BLaER1 treated with 17β-estradiol and CSF1 and Interleukin-3, amounts not matched to agents 10 nM and 100 nM (cell line): ENCODE measurements around the gene ZC2HC1C.
A peak's percentile ranks its signal among the peaks of the same experiment; 100 is the strongest.

Source experiments
- H3K27ac ChIP-seq, 11 experiments: shearing (Covaris generic); formaldehyde crosslinking; 2 replicates each; pipeline ENCODE4 v1.8.1; 2022
- H3K27me3 ChIP-seq, 11 experiments: shearing (Covaris generic); formaldehyde crosslinking; 2 replicates each; pipeline ENCODE4 v1.8.1; 2022
- H3K36me3 ChIP-seq, 11 experiments: shearing (Covaris generic); formaldehyde crosslinking; 2 replicates each; pipeline ENCODE4 v1.8.1; 2022
- H3K4me1 ChIP-seq, 10 experiments: shearing (Covaris generic); formaldehyde crosslinking; 2 replicates each; pipeline ENCODE4 v1.8.1; 2022
- H3K4me2 ChIP-seq, 11 experiments: shearing (Covaris generic); formaldehyde crosslinking; 2 replicates each; pipeline ENCODE4 v1.8.1; 2022
- H3K4me3 ChIP-seq, 10 experiments: shearing (Covaris generic); formaldehyde crosslinking; 2 replicates each; pipeline ENCODE4 v1.8.1; 2022
- H3K9ac ChIP-seq, 11 experiments: shearing (Covaris generic); formaldehyde crosslinking; 2 replicates each; pipeline ENCODE4 v1.8.1; 2022
- H3K9me3 ChIP-seq, 11 experiments: shearing (Covaris generic); formaldehyde crosslinking; replicated peaks in 1 of 11; 2 replicates each; pipeline ENCODE4 v1.8.1; 2022
- H4K20me1 ChIP-seq, 11 experiments: shearing (Covaris generic); formaldehyde crosslinking; 2 replicates each; pipeline ENCODE4 v1.8.1; 2022
- Cebpa-rat ChIP-seq, 11 experiments: shearing (Covaris generic); IDR thresholded peaks; 2 replicates each; pipeline ENCODE4 v1.8.1; 2022

The ZC2HC1C gene

DNA sequence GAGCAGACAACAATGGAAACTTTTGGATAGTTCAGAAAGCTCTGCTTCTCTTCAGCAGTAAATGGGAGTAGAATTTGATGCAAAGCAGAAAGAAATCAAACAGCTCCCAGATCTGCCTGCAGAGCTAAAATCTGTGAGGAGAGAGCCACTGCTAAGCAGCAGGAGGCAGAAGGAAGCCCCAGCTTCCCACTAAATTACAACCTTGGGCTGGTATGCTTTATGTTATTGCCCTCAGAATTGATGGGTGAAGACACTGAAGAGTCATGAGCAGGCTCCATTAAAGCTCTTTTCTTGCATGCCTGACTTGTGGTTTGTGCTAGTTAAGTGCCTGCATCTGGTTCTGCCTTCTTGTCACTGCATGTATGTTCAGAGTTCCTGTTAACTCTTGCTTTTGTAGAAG is 8.4 kb downstream of the ZC2HC1C start:
- Histone ChIP-seq H3K27ac (no peak overlapping the region), H3K4me3 (no peak overlapping the region), H3K36me3 (peaks cover 7 to 26% (median 19%) of the 10 kb centered on the region in 11 experiments; a peak in 21 of 22 replicates), H4K20me1 (0 out of 22 replicates have a peak, but pooled peaks cover 0 to 6% (median 0%) of the 10 kb centered on the region in 11 experiments), H3K9ac (no peak overlapping the region), H3K27me3 (no peaks in the 10 kb centered on the region), H3K4me1 (peaks cover 0 to 8% (median 0%) of the 10 kb centered on the region in 10 experiments; a peak in 8 of 20 replicates), H3K9me3 (no peaks in the 10 kb centered on the region), H3K4me2 (no peak overlapping the region)
- no peak for TF ChIP-seq Cebpa-rat (IDR thresholded peaks at IDR 0.05)

DNA sequence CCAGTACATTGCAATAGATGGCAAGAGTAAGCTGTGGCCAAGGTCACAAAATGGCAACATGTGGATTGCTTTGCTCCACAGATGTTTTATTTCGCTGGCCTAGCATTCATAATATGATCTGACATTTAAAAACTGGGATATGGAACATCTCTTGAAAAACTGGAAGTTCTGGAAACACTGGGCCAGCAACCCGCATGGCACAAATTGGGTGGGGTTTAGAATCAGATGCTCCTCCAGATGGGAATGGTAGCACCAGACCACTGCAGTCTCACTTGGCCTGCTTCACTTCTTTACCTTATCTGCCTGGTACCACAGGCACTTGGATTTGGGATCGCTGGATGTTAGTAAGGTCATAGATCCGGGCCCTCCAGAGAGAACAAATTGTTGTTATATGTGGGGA is 10.1 kb downstream of the ZC2HC1C start:
- no peaks in the 10 kb centered on the region for H3K9me3 ChIP-seq
- 0 out of 22 replicates have a peak, but pooled peaks cover 0 to 6% (median 0%) of the 10 kb centered on the region in 11 experiments for H4K20me1 ChIP-seq
- H3K27ac ChIP-seq = no peak overlapping the region
- H3K4me3 ChIP-seq = no peak overlapping the region
- H3K36me3 ChIP-seq = peaks cover 24 to 43% (median 36%) of the 10 kb centered on the region in 11 experiments
- TF ChIP-seq Cebpa-rat (IDR thresholded peaks at IDR 0.05) = no peak
- H3K4me2 ChIP-seq = no peak overlapping the region
- H3K4me1 ChIP-seq = no peaks in the 10 kb centered on the region
- no peak overlapping the region for H3K9ac ChIP-seq
- no peaks in the 10 kb centered on the region for H3K27me3 ChIP-seq

DNA sequence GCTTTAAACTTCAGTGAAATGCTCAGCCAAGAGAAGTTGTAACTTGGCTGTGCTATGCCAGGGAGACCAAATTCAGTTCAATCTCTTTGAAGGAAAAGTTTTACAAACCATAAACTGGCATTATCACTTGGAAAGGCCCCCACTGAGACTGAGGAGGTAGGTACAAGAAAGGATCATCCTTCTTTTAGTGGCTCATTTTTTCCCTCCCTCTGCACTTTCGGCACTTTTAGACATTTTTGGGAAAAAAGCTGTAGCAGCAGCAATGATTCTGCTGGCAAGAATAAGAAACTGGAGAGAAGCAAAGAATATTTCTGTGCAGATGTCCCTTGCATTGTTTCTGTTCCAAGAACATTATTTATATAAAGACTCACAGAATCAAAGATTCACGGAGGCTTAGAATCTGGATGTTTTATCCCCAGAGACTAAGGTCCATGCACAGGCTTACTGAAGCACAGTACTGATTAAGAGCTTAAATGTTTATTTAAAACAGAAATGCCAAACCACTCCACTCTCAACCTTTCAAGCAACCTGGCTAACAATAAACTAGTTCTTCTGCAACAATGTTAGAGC is 12.3 kb downstream of the ZC2HC1C start:
- H3K36me3 ChIP-seq = peaks cover 46 to 65% (median 59%) of the 10 kb centered on the region in 11 experiments

DNA sequence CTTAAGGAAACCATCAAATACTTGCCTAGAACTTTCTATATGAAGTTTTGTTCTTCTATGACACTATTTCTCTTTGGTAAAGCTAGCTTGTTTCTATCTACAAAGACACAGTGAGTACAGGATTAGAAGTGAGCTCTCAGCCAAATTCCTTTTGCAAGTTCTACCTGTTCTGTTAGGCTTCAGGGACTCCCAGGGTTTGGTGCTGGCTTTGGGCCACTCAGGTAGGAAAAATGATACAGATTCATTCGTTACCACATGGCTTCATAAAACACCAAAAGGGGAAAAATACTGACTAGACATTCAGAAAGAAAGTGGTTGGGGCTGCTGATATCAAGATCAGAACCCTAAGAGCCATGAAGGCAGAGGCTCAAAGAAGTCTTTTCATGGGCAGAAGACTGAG is 13.8 kb downstream of the ZC2HC1C start:
- no peak overlapping the region for H3K4me2 ChIP-seq
- no peaks in the 10 kb centered on the region for H3K9me3 ChIP-seq
- no peaks in the 10 kb centered on the region for H3K27me3 ChIP-seq
- no peak overlapping the region for H3K4me3 ChIP-seq
- H3K9ac ChIP-seq = 0 out of 22 replicates have a peak overlapping the region, but pooled peaks of 1 of the 11 experiments have one; percentile 7
- H3K36me3 ChIP-seq = peaks cover 62 to 80% (median 74%) of the 10 kb centered on the region in 11 experiments
- H3K27ac ChIP-seq = no peak overlapping the region
- no peaks in the 10 kb centered on the region for H3K4me1 ChIP-seq
- no peak for TF ChIP-seq Cebpa-rat (IDR thresholded peaks at IDR 0.05)
- no peaks in the 10 kb centered on the region; a peak in 2 of 22 replicates for H4K20me1 ChIP-seq

More for the DNA sequence above, 12.3 kb downstream of the ZC2HC1C start:
- H3K4me1 ChIP-seq = no peaks in the 10 kb centered on the region
- H3K9me3 ChIP-seq = no peaks in the 10 kb centered on the region
- no peak overlapping the region for H3K4me2 ChIP-seq
- no peak overlapping the region for H3K9ac ChIP-seq
- no peak overlapping the region for H3K27ac ChIP-seq
- 0 out of 22 replicates have a peak, but pooled peaks cover 0 to 6% (median 0%) of the 10 kb centered on the region in 11 experiments for H4K20me1 ChIP-seq
- no peak for TF ChIP-seq Cebpa-rat (IDR thresholded peaks at IDR 0.05)
- no peak overlapping the region for H3K4me3 ChIP-seq
- no peaks in the 10 kb centered on the region for H3K27me3 ChIP-seq

DNA sequence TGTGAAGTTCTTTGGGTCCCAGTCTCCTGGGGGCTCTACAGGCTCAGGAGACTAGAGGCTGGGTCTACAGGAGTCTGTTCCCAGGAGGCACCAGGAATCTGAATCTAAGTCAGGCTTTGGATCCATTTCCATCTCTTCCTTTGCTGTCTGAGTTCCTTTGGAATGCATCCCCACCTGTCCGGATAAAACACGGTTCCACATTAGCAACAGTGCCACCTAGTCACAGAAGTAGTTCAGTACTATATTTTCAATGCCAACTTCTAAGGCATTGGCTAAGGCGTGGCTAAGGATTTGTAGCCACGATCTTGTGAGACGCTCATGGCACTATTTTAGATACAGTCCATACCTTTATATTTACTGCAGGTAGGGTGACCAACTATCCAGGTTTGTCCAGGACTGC is 15.1 kb downstream of the ZC2HC1C start:
- Histone ChIP-seq H3K4me3 (no peak overlapping the region), H3K36me3 (peaks cover 71 to 92% (median 79%) of the 10 kb centered on the region in 11 experiments), H3K27ac (no peak overlapping the region), H4K20me1 (peaks cover 0 to 9% (median 0%) of the 10 kb centered on the region in 11 experiments; a peak in 4 of 22 replicates), H3K27me3 (no peaks in the 10 kb centered on the region), H3K4me1 (no peaks in the 10 kb centered on the region), H3K4me2 (no peak overlapping the region), H3K9ac (peak overlapping the region in 1 of 11 experiments; percentile 7; a peak in 1 of 22 replicates), H3K9me3 (no peaks in the 10 kb centered on the region)
- no peak for TF ChIP-seq Cebpa-rat (IDR thresholded peaks at IDR 0.05)

DNA sequence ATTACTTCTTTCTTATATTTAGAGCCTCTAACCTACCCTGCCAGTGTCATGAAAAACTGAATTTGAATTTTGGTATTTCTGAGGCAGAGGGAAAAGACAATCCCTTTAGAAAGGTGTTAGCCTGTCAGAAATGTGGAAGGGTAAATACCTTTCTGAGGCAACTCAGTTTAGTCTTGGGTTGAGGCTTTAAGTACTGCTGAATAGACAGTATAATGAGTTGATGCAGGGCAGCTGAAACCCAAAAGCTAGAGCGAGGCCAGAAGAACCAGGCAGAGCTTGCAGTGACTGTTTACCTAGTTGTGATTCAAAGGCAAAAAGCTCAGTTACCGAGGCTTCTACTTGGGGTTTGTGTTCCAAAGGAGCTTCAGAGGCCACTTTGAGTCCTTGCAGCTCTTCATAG is 18.7 kb downstream of the ZC2HC1C start:
- H3K36me3 ChIP-seq = peaks cover 80 to 99% (median 91%) of the 10 kb centered on the region in 11 experiments
- peaks cover 0 to 9% (median 0%) of the 10 kb centered on the region in 11 experiments; a peak in 4 of 22 replicates for H4K20me1 ChIP-seq
- no peaks in the 10 kb centered on the region for H3K9me3 ChIP-seq
- H3K27me3 ChIP-seq = no peaks in the 10 kb centered on the region
- H3K4me2 ChIP-seq = no peak overlapping the region
- no peak for TF ChIP-seq Cebpa-rat (IDR thresholded peaks at IDR 0.05)
- no peak overlapping the region for H3K9ac ChIP-seq
- H3K27ac ChIP-seq = no peak overlapping the region
- no peaks in the 10 kb centered on the region for H3K4me1 ChIP-seq
- no peak overlapping the region for H3K4me3 ChIP-seq

DNA sequence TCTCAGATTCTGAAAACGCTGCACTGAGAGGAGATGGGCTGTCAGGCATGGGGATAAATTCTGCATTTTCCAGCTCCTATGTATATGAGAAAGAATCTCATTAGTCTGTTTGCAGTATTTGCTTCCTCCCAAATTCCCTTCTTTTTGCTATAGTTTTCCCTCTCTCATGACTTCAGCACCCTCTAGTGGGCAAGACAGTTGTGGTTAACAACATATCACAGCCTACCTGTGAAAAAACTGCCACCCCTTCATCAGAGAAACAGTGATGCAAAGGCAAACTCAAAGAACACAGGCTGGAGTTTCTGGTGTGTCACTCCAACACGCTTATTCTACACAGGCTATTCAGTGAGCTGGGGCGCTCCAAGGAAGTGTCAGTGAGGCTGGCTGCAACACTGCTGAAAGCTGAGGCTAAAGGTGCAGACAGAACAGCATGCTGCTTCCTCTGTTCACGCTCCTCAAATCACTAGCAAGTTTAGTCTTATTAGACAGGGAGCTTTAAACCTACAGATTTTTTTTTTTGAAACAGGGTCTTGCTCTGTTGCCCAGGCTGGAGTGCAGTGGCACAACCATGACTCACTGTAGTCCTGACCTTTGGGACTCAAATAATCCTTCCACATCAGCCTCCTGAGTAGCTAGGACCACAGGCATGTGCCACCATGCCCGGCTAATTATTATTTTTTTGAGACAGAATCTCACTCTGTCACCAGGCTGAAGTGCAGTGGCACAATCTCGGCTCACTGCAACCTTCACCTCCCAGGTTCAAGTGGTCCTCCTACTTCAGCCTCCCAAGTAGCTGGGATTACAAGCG is 19.3 kb downstream of the ZC2HC1C start:
- no peaks in the 10 kb centered on the region for H3K9me3 ChIP-seq
- no peak overlapping the region for H3K4me3 ChIP-seq
- no peak for TF ChIP-seq Cebpa-rat (IDR thresholded peaks at IDR 0.05)
- H3K9ac ChIP-seq = no peak overlapping the region
- H3K36me3 ChIP-seq = peaks cover 80 to 99% (median 91%) of the 10 kb centered on the region in 11 experiments
- H4K20me1 ChIP-seq = peaks cover 0 to 9% (median 0%) of the 10 kb centered on the region in 11 experiments; a peak in 4 of 22 replicates
- no peak overlapping the region for H3K27ac ChIP-seq
- H3K27me3 ChIP-seq = no peaks in the 10 kb centered on the region
- no peak overlapping the region for H3K4me2 ChIP-seq
- no peaks in the 10 kb centered on the region for H3K4me1 ChIP-seq

DNA sequence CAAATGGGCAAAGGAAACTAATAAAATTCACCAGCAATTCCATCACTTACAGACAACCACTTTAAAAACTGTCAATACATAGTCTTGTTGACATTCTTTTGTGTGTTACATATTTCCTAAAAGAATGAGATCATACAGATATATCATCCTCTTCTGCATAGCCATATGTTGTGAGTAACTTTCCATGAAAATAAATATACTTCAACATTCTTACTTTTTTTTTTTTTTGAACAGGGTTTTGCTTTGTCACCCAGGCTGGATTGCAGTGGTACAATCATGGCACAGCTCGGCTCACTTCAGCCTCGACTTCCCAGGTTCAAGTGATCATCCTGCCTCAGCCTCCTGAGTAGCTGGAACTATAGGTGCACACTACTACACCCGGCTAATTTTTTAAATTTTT is 20.9 kb downstream of the ZC2HC1C start:
- H3K9me3 ChIP-seq = no peaks in the 10 kb centered on the region
- H4K20me1 ChIP-seq = peaks cover 0 to 9% (median 0%) of the 10 kb centered on the region in 11 experiments; a peak in 4 of 22 replicates
- no peak overlapping the region for H3K4me2 ChIP-seq
- no peak for TF ChIP-seq Cebpa-rat (IDR thresholded peaks at IDR 0.05)
- no peaks in the 10 kb centered on the region for H3K27me3 ChIP-seq
- no peak overlapping the region for H3K27ac ChIP-seq
- H3K9ac ChIP-seq = no peak overlapping the region
- H3K36me3 ChIP-seq = peaks cover 80 to 99% (median 91%) of the 10 kb centered on the region in 11 experiments
- no peak overlapping the region for H3K4me3 ChIP-seq
- H3K4me1 ChIP-seq = no peaks in the 10 kb centered on the region

DNA sequence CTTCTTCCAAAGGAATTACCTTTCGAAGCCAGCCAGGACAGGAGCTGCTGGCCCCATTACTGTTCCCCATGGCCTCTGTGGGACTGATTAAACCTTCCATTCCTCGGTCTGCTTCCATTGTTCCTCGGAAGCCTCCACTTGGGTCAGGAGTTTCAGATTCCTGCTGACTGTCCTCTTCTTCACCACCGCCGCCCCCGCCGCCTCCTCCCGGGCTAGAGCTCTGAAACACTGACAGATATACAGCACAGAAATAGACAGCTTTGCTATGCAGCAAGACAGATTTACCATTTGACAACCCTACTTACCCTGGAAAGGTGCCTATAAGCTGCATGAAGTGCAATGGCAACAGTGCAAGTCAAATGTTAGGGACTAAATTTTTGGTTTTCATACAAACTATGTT is 21.8 kb downstream of the ZC2HC1C start:
- Histone ChIP-seq H3K27me3 (no peaks in the 10 kb centered on the region), H3K4me1 (no peaks in the 10 kb centered on the region), H3K9ac (no peak overlapping the region), H3K4me2 (no peak overlapping the region), H3K36me3 (peaks cover 80 to 99% (median 91%) of the 10 kb centered on the region in 11 experiments), H4K20me1 (peaks cover 0 to 9% (median 0%) of the 10 kb centered on the region in 11 experiments; a peak in 4 of 22 replicates), H3K27ac (no peak overlapping the region), H3K4me3 (no peak overlapping the region), H3K9me3 (no peaks in the 10 kb centered on the region)
- TF ChIP-seq Cebpa-rat (IDR thresholded peaks at IDR 0.05) = no peak
